Thyroid gland (tissue), 4 donors: ENCODE measurements around the gene FMN2.

Experiments used
- CTCF ChIP-seq, 6 experiments: fragments of 200-600 bp in 3 of 6; fragments of 450-650 bp in 3 of 6; sonication (generic) in 3 of 6; IDR thresholded peaks; one replicate each; pipeline ENCODE4 v1.5.1; 2016 to 2019; ENCODE audit warnings: antibody characterized with exemption in 6 of 6, mild to moderate bottlenecking in 2 of 6, inconsistent platforms in 1 of 6, moderate library complexity in 1 of 6
- POLR2A ChIP-seq, 2 donors: fragments of 450-650 bp; IDR thresholded peaks; one replicate each; pipeline ENCODE4 v1.6.1; 2017; ENCODE audit warnings: antibody characterized with exemption in 2 of 2, mild to moderate bottlenecking in 2 of 2, moderate library complexity in 1 of 2

- TF ChIP-seq CTCF (IDR thresholded peaks at IDR 0.05) (no peak), POLR2A (IDR thresholded peaks at IDR 0.05) (no peak)
These were observed 302.7 kb downstream of the FMN2 start for GRCh38 chr1:240394353-240394752.
